Measurements from ENCODE around the gene GGNBP2.

DNA sequence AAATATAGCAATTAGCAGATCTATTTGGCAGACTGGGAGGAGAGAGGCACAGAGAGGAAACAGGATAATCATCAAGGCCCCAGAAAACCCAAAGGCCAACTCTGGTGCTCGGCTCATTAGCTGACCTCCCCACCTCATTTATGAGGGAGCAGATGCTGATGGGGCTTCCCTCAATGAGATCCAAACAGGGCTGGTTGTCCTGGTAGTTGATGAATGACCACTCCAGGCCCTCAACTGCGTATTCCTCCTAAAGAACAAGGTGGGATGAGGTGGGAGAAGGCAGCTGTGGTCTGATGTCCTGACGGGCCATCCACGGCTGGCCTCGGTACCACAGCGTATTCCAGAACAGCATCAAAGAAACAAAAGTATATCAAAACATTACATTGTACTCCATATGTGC lies 37.5 kb upstream of the GGNBP2 start:
- TF ChIP-seq, protein P1, sequence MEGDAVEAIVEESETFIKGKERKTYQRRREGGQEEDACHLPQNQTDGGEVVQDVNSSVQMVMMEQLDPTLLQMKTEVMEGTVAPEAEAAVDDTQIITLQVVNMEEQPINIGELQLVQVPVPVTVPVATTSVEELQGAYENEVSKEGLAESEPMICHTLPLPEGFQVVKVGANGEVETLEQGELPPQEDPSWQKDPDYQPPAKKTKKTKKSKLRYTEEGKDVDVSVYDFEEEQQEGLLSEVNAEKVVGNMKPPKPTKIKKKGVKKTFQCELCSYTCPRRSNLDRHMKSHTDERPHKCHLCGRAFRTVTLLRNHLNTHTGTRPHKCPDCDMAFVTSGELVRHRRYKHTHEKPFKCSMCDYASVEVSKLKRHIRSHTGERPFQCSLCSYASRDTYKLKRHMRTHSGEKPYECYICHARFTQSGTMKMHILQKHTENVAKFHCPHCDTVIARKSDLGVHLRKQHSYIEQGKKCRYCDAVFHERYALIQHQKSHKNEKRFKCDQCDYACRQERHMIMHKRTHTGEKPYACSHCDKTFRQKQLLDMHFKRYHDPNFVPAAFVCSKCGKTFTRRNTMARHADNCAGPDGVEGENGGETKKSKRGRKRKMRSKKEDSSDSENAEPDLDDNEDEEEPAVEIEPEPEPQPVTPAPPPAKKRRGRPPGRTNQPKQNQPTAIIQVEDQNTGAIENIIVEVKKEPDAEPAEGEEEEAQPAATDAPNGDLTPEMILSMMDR (IDR thresholded peaks at IDR 0.05), result no peak
- no peak for TF ChIP-seq EP300 (IDR thresholded peaks at IDR 0.05)

Data from sigmoid colon (tissue), 4 donors.